Uterus (tissue), 2 donors: ENCODE results near the gene CBX8.

Experiments used
- POLR2A ChIP-seq, 2 donors: fragments of 450-650 bp; IDR thresholded peaks; one replicate each; pipeline ENCODE4 v1.6.1; 2016; ENCODE audit warnings: antibody characterized with exemption in 2 of 2, mild to moderate bottlenecking in 1 of 2, moderate library complexity in 1 of 2
- TF ChIP-seq, protein P1 (sequence below), 4 experiments: fragments of 200-600 bp in 2 of 4; fragments of 450-650 bp in 2 of 4; sonication (generic) in 2 of 4; IDR thresholded peaks; one replicate each; pipeline ENCODE4 v1.5.1; 2016 to 2019; ENCODE audit warnings: antibody characterized with exemption in 4 of 4, mild to moderate bottlenecking in 2 of 4, moderate library complexity in 1 of 4

DNA sequence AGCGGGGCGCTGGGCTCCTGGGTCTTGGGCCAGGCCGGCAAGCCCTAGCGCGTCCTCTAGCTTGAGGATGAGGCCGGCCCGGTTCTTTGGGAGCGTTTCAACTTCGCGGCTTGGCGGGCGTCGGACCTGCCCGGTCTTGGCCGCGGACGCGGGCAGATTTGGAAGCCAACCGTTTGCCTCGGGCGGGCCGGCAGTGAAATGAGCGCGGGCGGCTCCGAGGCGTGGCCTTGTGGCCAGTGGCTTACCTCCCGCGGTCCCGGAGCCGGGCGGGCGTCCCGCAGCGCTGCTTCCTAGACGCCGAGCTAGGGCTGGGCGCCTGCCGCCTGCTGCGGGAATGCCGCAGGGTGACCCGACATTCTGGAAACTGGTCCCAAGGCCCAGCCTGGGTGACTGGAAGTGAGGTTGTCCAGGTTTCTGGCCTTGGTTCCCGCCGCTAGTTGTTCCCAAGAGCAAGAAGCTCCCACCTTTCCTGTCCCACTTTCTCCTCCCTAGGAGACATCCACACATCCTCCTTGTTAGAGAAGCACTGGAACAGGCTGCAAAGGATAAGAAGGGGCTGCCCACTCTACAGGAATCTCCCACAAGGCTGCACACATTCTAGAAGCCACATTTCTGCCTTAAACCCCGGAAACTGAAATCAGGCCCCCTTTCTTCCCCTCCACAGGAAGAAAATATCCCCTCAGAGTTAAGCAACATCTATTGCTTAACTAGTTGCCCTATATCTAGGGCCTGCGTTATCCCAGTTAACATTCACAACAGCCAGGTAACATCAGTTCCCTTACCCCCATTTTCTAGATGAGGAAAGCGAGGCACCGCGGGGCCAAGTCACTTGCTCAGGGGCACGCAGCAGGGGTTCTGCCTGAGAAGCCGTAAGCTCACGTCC is 4.5 kb upstream of the CBX8 start:
- TF ChIP-seq, protein P1, sequence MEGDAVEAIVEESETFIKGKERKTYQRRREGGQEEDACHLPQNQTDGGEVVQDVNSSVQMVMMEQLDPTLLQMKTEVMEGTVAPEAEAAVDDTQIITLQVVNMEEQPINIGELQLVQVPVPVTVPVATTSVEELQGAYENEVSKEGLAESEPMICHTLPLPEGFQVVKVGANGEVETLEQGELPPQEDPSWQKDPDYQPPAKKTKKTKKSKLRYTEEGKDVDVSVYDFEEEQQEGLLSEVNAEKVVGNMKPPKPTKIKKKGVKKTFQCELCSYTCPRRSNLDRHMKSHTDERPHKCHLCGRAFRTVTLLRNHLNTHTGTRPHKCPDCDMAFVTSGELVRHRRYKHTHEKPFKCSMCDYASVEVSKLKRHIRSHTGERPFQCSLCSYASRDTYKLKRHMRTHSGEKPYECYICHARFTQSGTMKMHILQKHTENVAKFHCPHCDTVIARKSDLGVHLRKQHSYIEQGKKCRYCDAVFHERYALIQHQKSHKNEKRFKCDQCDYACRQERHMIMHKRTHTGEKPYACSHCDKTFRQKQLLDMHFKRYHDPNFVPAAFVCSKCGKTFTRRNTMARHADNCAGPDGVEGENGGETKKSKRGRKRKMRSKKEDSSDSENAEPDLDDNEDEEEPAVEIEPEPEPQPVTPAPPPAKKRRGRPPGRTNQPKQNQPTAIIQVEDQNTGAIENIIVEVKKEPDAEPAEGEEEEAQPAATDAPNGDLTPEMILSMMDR (IDR thresholded peaks at IDR 0.05): no peak
- no peak for TF ChIP-seq POLR2A (IDR thresholded peaks at IDR 0.05)
